ENCODE data around the gene RASSF7. TPM values are rescaled to one million over a fixed set of nuclear protein-coding genes. Genes with fewer than 3 reads are reported as not detected.
A peak's percentile ranks its signal among the peaks of the same experiment; 100 is the strongest.

Gene RASSF7
- total RNA-seq, 2 donors from 2014 or later, result 3.2 to 4.4 TPM

GRCh38 chr11:612961-613300 lies 52.2 kb downstream of the RASSF7 start:
- DNase-seq (no peak), ATAC-seq (no peak)
- intact Hi-C loops (cut with DNase I), result loop anchor here (5.0 to 10.0 kb wide), 2 partner anchors 36 to 58 kb away; partner anchors contain the start of gene PHRF1 (in 1 of the 2)

- peak; percentile 69 for DNase-seq
- intact Hi-C loops (cut with DNase I), result loop anchor here (5.0 to 10.0 kb wide), 2 partner anchors 36 to 59 kb away; partner anchors contain the start of gene PHRF1 (in 1 of the 2)
- peak; percentile 2 to 15 for ATAC-seq
Observed at GRCh38 chr11:613369-613968, 52.7 kb downstream of the RASSF7 start.

Small RNAs within 50 kb of the gene (microRNA-seq; reads per million reads assigned to microRNA genes)
- 142 to 522 reads per million in 2 donors for gene MIR210

Other genes with a start within 250 kb of the RASSF7 start
- 100 to 1,000 TPM; 151 to 215 TPM for gene IFITM1, start 246.9 kb upstream of the RASSF7 start, total RNA-seq
- 100 to 1,000 TPM; 669 to 779 TPM for gene IFITM3, start 240.1 kb upstream of the RASSF7 start, total RNA-seq
- gene B4GALNT4, start 191.5 kb upstream of the RASSF7 start, total RNA-seq, result 1 to 10 TPM; 2.1 to 2.4 TPM
- under 1 TPM; 0.52 to 0.68 TPM for gene PKP3, start 166.8 kb upstream of the RASSF7 start, total RNA-seq
- gene SIGIRR, start 146.0 kb upstream of the RASSF7 start, total RNA-seq, result 10 to 100 TPM; 35.4 to 36.7 TPM
- gene ANO9, start 119.0 kb upstream of the RASSF7 start, total RNA-seq, result 1 to 10 TPM in 1 of 2 donors, under 1 TPM in 1; 0.55 to 1.6 TPM
- gene PTDSS2, start 110.7 kb upstream of the RASSF7 start, total RNA-seq, result 10 to 100 TPM; 21.5 to 26.5 TPM
- gene RNH1, start 53.7 kb upstream of the RASSF7 start, total RNA-seq, result 100 to 1,000 TPM; 153 to 159 TPM
- 10 to 100 TPM; 47.9 to 56.5 TPM for gene HRAS, start 25.4 kb upstream of the RASSF7 start, total RNA-seq
- gene LRRC56, start 23.4 kb upstream of the RASSF7 start, total RNA-seq, result under 1 TPM; 0.47 to 0.68 TPM
- 1 to 10 TPM in 1 of 2 donors, under 1 TPM in 1; 0.58 to 1.1 TPM for gene LMNTD2, start 232 bp upstream of the RASSF7 start, total RNA-seq
- 10 to 100 TPM; 17.3 to 21.5 TPM for gene PHRF1, start 15.5 kb downstream of the RASSF7 start, total RNA-seq
- gene IRF7, start 55.0 kb downstream of the RASSF7 start, total RNA-seq, result 10 to 100 TPM; 12.1 to 24.3 TPM
- not detected for gene CDHR5, start 64.0 kb downstream of the RASSF7 start, total RNA-seq
- gene SCT, start 66.2 kb downstream of the RASSF7 start, total RNA-seq, result not detected
- gene DRD4, start 76.3 kb downstream of the RASSF7 start, total RNA-seq, result under 1 TPM; 0.15 to 0.29 TPM
- gene DEAF1, start 134.3 kb downstream of the RASSF7 start, total RNA-seq, result 10 to 100 TPM; 19.2 to 21.1 TPM
- 10 to 100 TPM; 11.3 to 15.6 TPM for gene TMEM80, start 134.8 kb downstream of the RASSF7 start, total RNA-seq
- 1 to 10 TPM; 6.5 to 8.0 TPM for gene EPS8L2, start 145.3 kb downstream of the RASSF7 start, total RNA-seq
- gene TALDO1, start 186.5 kb downstream of the RASSF7 start, total RNA-seq, result 100 to 1,000 TPM; 107 to 121 TPM
- 10 to 100 TPM; 29.8 to 43.5 TPM for gene GATD1, start 216.5 kb downstream of the RASSF7 start, total RNA-seq
- under 1 TPM in 1 of 2 donors, not detected in 1; 0.58 TPM for gene CEND1, start 229.1 kb downstream of the RASSF7 start, total RNA-seq
- gene SLC25A22, start 237.3 kb downstream of the RASSF7 start, total RNA-seq, result 10 to 100 TPM in 1 of 2 donors, 1 to 10 TPM in 1; 6.5 to 11.6 TPM
- gene PIDD1, start 244.3 kb downstream of the RASSF7 start, total RNA-seq, result 1 to 10 TPM; 8.5 to 9.1 TPM
- 1,000 to 10,000 TPM; 1,371 to 1,375 TPM for gene RPLP2, start 249.0 kb downstream of the RASSF7 start, total RNA-seq